NCI-H2107 (cell line): Measurements from ENCODE around the gene C5.
"Not testable (repeated sequence)": the region's sequence is repeated elsewhere in the genome, so short reads cannot be mapped to it uniquely, and the experiment has no call there.

Experiments
- DNase-seq: peaks from one replicate; lab custom pipeline; 2025; lab: John Stamatoyannopoulos, UW

Gene C5

DNA sequence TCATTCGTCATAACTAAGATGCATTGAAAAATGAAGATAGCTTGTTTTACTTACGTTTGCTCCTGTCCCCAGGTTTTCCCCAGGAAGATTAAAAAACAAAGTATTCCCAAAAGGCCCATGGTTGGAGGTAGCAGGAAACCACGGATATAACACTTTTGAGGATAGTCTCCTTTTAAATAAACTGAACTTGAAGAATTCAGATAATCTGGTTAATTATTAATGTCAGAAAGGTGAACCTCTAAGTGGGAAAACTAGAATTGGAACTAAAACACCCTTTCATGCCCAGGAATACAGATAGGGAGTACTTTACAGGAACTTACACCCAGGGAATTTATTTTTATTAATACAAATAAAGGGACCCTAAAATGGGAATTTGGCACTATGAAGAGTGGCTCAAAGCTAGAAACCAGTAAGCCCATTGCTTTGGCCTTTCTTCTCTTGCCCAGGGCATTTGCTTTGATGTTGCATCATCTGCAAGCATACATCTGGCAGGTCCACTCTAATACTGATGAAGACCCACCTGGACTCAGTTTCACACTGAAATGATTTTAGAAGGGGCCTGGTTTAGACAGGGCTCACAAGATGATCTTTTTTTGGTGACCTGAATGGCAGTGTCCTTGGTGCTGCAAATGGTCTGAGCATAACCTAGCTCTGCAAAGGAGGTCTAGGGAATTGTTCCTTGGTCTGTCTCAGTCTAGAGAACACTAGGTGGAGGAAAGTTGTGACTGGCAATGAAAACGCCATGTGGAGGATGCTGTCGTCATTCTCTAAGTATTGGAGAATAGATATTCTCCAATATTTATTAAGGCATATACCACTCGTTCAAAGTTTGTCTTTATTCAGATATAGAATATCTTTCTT, at the start of gene C5:
Gene C5 (minus strand): TSS at position 148 of the 861 bp plus-strand sequence. CDS start 29 bp downstream, at position 119.
- no peak for DNase-seq

DNA sequence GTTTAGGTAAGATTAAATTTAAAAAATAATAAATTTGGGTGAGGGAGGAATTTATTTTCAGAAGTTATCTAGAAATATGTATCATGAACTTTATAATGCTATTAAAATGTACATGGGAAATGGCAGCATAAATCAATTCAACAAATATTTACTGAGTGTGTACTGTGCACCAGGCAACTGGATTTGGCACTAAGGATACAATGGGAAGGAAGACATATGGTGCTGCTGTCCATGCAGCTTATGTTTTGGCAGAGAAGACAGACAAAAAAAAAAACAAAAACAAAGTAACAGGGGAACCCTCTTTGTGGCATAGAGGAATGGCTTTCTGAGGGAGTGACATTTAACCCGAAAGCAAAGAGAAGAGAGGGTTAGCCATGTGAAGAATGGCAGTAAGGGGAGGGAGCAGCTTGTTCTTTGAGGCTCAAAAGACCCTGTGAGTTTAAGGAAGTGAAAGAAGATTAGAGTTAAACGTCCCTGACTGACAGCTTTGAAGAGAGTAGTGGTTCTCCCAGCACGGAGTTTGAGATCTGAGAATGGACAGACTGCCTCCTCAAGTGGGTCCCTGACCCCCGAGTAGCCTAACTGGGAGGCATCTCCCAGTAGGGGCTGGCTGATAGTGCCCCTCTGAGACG, 48.6 kb upstream of the C5 start:
- DNase-seq: no peak

GRCh38 chr9:121095057-121095456, 45.0 kb upstream of the C5 start:
- no peak for DNase-seq

DNA sequence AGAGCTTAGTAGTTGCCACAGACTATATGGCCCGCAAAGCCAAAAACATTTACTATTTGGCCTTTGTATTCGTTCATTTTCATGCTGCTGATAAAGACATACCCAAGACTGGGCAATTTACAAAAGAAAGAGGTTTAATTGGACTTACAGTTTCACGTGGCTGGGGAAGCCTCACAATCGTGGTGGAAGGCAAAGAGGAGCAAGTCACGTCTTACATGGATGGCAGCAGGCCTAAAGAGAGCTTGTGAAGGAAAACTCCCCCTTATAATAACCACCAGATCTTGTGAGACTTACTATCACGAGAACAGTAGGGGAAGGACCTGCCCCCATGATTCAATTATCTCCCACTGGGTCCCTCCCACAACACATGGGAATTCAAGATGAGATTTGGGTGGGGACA, 40.7 kb upstream of the C5 start:
- DNase-seq: not testable (repeated sequence)

- no peak for DNase-seq
Measured at GRCh38 chr9:121088576-121088975, 38.5 kb upstream of the C5 start.

GRCh38 chr9:121085661-121086060, 35.6 kb upstream of the C5 start:
- DNase-seq: no peak

- no peak for DNase-seq
Measured at GRCh38 chr9:121082075-121082474, 32.0 kb upstream of the C5 start.

GRCh38 chr9:121075251-121076036, 25.4 kb upstream of the C5 start:
- no peak for DNase-seq

GRCh38 chr9:121074370-121075250, 24.5 kb upstream of the C5 start, which contains the start of gene CNTRL:
Gene CNTRL (plus strand): TSS chr9:121074955. CDS start chr9:121088327, 13,372 bp downstream.
- DNase-seq: peak; percentile 77

- DNase-seq: no peak
Measured at GRCh38 chr9:121073038-121073437, 23.0 kb upstream of the C5 start.

- no peak for DNase-seq
Measured at GRCh38 chr9:121071756-121072421, 21.8 kb upstream of the C5 start.

GRCh38 chr9:121071370-121071755, 21.3 kb upstream of the C5 start:
- DNase-seq: no peak

DNA sequence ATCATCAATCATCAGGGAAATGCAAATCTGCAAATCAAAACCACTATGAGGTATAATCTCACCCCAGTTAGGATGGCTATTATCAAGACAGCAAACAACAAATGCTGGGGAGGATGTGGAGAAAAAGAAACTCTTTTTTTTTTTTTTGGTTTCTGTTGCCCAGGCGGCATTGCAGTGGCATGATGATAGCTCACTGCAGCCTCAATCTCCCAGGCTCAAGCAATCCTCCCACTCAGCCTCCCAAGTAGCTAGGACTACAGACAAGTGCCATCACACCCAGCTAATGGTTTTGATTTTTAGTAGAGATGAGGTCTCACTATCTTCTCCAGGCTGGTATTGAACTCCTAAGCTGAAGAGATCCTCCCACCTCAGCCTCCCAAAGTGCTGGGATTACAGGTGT, 19.3 kb upstream of the C5 start:
- DNase-seq: no peak

DNA sequence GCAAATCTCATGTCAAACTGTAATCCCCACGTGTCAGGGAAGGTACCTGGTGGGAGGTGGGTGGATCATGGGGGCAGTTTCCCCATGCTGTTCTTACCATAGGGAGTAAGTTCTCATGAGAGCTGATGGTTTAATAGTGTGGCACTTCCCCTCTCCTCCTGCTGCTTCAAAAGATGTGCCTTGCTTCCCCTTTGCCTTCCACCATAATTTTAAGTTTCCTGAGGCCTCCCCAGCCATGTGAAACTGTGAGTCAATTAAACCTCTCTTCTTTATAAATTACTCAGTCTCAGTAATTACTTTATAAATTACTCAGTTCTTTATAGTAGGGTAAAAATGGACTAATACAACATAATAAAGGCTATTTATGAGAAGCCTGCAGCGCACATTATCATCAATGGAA, 17.6 kb upstream of the C5 start:
- DNase-seq: no peak

DNA sequence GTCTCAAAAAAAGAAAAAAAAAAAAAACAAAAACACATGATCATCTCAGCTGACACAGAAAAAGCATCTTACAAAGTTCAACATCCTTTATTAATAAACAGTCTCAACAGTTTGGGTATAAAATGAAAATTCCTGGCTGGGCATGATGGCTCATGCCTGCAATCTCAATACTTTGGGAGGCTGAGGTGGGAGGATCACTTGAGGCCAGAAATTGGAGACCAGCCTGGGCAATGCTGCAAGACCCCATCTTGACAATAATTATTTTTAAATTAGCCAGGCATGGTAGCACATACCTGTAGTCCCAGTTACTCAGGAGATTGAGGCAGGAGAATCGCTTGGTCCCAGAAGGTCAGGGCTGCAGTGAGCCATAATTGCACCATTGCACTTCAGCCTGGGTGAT, 16.8 kb upstream of the C5 start:
- no peak for DNase-seq

DNA sequence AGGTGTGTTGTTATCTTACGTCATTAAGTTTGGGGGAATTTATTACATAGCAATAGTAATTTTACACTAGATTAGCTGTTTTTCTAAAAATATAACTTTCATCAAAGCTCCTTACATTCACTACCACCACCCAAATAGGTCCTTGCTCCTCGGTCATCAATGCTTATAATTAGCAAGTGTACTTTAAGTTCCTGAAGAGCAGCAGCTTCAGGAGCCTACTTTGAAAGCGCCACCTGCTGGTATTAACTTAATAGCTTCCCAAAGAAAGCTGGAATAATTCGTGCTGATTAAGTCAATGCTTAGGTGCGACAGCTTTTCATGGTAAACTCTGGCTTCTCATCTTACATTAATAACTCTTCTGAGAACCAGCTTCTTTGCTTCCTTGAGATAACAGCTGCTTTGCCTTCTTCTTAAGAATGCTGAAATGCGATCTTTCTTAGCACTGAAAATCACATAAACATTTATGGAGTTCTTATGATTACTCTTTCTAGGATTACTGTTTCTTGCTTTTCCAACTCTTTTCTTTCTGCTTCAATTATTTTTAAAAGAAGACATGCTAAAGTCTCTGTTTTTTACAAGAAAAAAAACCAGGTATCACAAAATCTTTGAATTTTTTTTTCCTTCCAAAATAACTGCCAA, 10.0 kb upstream of the C5 start:
- DNase-seq: peak; percentile 1

GRCh38 chr9:121059513-121059912, 9.4 kb upstream of the C5 start:
- DNase-seq: no peak

DNA sequence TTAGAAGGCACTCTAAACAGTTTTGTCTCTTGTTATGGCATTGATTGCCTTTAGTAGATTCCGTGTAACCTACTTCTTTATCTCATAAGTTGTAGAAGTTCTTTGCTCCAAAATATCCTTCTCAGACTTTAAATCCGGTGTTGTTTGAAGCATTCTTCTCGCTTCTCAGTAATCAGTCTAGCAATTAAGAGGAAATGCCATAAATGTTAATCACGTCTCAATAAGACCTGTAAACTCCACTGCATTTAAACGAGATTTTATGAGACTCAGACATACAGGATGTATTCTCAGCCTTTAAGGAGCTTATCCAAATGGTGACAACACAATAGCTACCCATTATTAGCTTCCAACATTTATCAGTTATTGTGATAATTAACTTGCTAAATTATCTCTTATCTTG, 7.7 kb upstream of the C5 start:
- no peak for DNase-seq

GRCh38 chr9:121055642-121056143, 5.6 kb upstream of the C5 start:
- no peak for DNase-seq

GRCh38 chr9:121053544-121053943, 3.5 kb upstream of the C5 start:
- no peak for DNase-seq
